ENCODE results near the gene SLC16A5.
"Not testable (repeated sequence)": the region's sequence is repeated elsewhere in the genome, so short reads cannot be mapped to it uniquely, and the experiment has no call there.

DNA sequence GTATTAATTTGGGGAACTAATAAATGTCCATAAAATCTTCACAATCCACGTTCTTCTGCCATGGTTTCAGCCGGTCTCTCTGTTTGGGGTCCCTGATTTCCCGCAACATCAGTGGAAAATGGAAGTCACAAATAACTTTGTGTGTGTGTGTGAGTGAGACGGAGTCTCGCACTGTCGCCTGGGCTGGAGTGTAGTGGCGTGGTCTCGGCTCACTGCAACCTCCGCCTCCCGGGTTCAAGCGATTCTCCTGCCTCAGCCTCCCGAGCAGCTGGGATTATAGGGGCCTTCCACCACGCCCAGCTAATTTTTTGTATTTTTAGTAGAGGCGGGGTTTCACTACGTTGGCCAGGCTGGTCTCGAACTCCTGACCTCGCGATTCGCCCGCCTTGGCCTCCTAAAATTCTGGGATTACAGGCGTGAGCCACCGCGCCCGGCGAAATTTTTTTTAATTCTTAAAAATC, 41.8 kb upstream of the SLC16A5 start:
- TF ChIP-seq, protein P1, sequence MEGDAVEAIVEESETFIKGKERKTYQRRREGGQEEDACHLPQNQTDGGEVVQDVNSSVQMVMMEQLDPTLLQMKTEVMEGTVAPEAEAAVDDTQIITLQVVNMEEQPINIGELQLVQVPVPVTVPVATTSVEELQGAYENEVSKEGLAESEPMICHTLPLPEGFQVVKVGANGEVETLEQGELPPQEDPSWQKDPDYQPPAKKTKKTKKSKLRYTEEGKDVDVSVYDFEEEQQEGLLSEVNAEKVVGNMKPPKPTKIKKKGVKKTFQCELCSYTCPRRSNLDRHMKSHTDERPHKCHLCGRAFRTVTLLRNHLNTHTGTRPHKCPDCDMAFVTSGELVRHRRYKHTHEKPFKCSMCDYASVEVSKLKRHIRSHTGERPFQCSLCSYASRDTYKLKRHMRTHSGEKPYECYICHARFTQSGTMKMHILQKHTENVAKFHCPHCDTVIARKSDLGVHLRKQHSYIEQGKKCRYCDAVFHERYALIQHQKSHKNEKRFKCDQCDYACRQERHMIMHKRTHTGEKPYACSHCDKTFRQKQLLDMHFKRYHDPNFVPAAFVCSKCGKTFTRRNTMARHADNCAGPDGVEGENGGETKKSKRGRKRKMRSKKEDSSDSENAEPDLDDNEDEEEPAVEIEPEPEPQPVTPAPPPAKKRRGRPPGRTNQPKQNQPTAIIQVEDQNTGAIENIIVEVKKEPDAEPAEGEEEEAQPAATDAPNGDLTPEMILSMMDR (IDR thresholded peaks at IDR 0.05) = not testable (repeated sequence)
- not testable (repeated sequence) for TF ChIP-seq POLR2A, POLR2AphosphoS5 (IDR thresholded peaks at IDR 0.05)

Measured in gastroesophageal sphincter (tissue), 3 donors.